RWPE1 (cell line): ENCODE results near the gene SRRM2.

ENCODE experiments used
- CTCF ChIA-PET: fragments of 350-600 bp; sonication (Branson Sonifier 250); formaldehyde crosslinking; extraction: SDS; loops from one replicate; lab custom pipeline; 2021; lab: Yijun Ruan, JAX
- POLR2A ChIA-PET: fragments of 400-600 bp; formaldehyde crosslinking; extraction: SDS; loops from one replicate; lab custom pipeline; 2020; ENCODE audit warnings: antibody characterized with exemption; ENCODE audit not compliant: low non-redundant PET; lab: Yijun Ruan, JAX
- DNase-seq: peaks from one replicate; pipeline ENCODE4 v3.0.0; 2012; ENCODE audit warnings: low spot score
- H3K27ac ChIP-seq: fragments of 450-650 bp; 2 replicates; pipeline ENCODE4 v1.5.1; 2017
- CTCF ChIP-seq: fragments of 450-650 bp; conservative IDR thresholded peaks from 2 replicates; pipeline ENCODE4 v1.5.1; 2017; ENCODE audit warnings: low read depth, mild to moderate bottlenecking

SRRM2 gene

GRCh38 chr16:2783581-2784357 is 31.3 kb downstream of the SRRM2 start:
- ChIA-PET CTCF (no interaction called here), POLR2A (no interaction called here)
- 0 out of 2 replicates have a peak overlapping the region, but pooled peaks have one; percentile 6 for H3K27ac ChIP-seq
- TF ChIP-seq CTCF: no peak
- no peak for DNase-seq

- no peak overlapping the region for H3K27ac ChIP-seq
- TF ChIP-seq CTCF: no peak
- DNase-seq: no peak
- ChIA-PET POLR2A (no interaction called here), CTCF (no interaction called here)
Observed at GRCh38 chr16:2784358-2785100, 32.1 kb downstream of the SRRM2 start.

DNA sequence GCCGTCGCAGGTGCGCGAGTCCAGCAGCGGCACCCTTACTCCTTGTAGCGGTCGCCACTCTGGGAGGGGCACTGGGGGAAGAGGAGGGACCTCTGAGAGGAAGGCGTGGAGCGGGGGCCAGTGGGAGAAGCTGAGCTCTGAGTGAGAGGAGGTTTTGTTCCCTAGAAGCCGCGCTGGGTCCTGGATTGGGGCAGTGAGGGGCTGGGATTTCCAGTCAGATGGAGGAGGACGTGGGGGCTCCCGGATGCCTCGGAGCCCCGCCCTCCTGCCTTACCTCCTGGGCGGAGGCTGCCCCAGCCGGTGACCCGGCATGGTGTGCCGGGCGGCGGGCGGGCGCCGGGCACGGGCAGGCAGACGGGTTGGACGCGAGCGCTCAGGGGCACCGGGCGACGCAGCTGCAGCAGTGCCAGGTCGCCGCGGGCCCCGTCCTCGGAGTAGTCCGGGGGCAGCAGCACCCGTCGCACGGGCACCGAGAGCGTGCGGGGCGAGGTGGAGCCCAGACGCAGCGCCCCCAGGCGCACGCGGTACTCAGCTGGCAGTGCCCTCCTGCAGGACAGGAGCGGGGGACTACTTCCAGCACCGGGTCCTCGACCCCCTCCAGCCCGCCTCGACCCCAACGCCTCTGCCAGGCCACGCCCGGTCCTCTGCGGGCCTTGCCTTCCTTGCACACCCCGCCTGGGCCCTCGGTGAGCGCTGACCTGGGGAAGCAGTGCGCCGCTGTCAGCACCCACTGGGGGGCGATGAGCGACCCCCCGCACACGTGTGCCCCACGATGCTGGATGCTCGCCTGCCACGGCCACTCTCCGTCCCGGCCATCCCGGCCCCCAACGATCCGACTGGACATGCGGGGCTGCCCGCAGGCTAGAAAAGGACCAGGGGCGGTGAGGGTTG is 32.9 kb downstream of the SRRM2 start:
- ChIA-PET POLR2A (no interaction called here), CTCF (interaction anchor here (1.0 kb wide), 1 partner anchor 83 kb away, joined by 4 read pairs; no protein-coding TSS in a partner anchor)
- no peak for DNase-seq
- no peak overlapping the region for H3K27ac ChIP-seq
- peak; percentile 33; the same call in 1 of the 2 replicates for TF ChIP-seq CTCF

GRCh38 chr16:2786061-2786825 is 33.8 kb downstream of the SRRM2 start:
- DNase-seq: no peak
- no peak for TF ChIP-seq CTCF
- CTCF ChIA-PET: interaction anchor here (1.0 kb wide), 1 partner anchor 82 kb away, joined by 4 read pairs; no protein-coding TSS in a partner anchor
- no peak overlapping the region for H3K27ac ChIP-seq
- POLR2A ChIA-PET: no interaction called here

GRCh38 chr16:2786826-2787151 is 34.4 kb downstream of the SRRM2 start:
- POLR2A ChIA-PET: no interaction called here
- CTCF ChIA-PET: no interaction called here
- no peak for TF ChIP-seq CTCF
- no peak for DNase-seq
- H3K27ac ChIP-seq: no peak overlapping the region
